ENCODE measurements around the gene SMIM21. TPM values are rescaled to one million over a fixed set of nuclear protein-coding genes. Genes with fewer than 3 reads are reported as not detected.

Gene SMIM21
- total RNA-seq, 2 experiments from 2014 or later: not detected

- Histone ChIP-seq H3K4me3 (ENCODE audit: low read length) (no peak overlapping the region), H3K27ac (ENCODE audit: low read depth in 1 of 2, low read length in 2 of 2) (no peak overlapping the region), H3K27me3 (ENCODE audit: control insufficient read depth in 1 of 2, insufficient read depth in 2 of 2, low read length in 2 of 2) (peaks cover 0 to 4% of the 10 kb centered on the region in 2 experiments), H3K9me3 (ENCODE audit: control insufficient read depth in 1 of 2, insufficient read depth in 1 of 2, low read length in 2 of 2) (no peaks in the 10 kb centered on the region), H3K4me1 (ENCODE audit: insufficient read depth, low read length) (no peaks in the 10 kb centered on the region), H3K36me3 (ENCODE audit: insufficient read depth, low read length) (no peaks in the 10 kb centered on the region)
- CTCF ChIA-PET: no interaction called here
- Mint-ChIP-seq H3K27ac (no peak overlapping the region), H3K36me3 (ENCODE audit: low read depth) (no peaks in the 10 kb centered on the region), H3K4me3 (no peak overlapping the region), H3K27me3 (peaks cover 6% of the 10 kb centered on the region), H3K9me3 (no peaks in the 10 kb centered on the region), H3K4me1 (ENCODE audit: low read depth) (peaks cover 12% of the 10 kb centered on the region)
- no peak for TF ChIP-seq CTCF (IDR thresholded peaks at IDR 0.05)
- intact Hi-C loops (cut with DNase I, micrococcal nuclease): no loop called here
- POLR2A ChIA-PET: no interaction called here
- ATAC-seq (ENCODE audit: poor library complexity): no peak
- peak in 1 of 14 experiments; percentile 17 for DNase-seq
Observed at GRCh38 chr18:75408554-75409506, 18.7 kb downstream of the SMIM21 start.

- no peak overlapping the region for H3K4me3 Mint-ChIP-seq
- no peaks in the 10 kb centered on the region for H3K36me3 ChIP-seq (ENCODE audit: insufficient read depth, low read length)
- no peaks in the 10 kb centered on the region for H3K4me1 ChIP-seq (ENCODE audit: insufficient read depth, low read length)
- no peak for TF ChIP-seq CTCF (IDR thresholded peaks at IDR 0.05)
- DNase-seq: no peak
- no peak overlapping the region for H3K27ac Mint-ChIP-seq
- no peaks in the 10 kb centered on the region for H3K9me3 ChIP-seq (ENCODE audit: control insufficient read depth in 1 of 2, insufficient read depth in 1 of 2, low read length in 2 of 2)
- H3K4me3 ChIP-seq (ENCODE audit: low read length): no peak overlapping the region
- no peaks in the 10 kb centered on the region for H3K36me3 Mint-ChIP-seq (ENCODE audit: low read depth)
- ChIA-PET POLR2A (no interaction called here), CTCF (no interaction called here)
- H3K27me3 ChIP-seq (ENCODE audit: control insufficient read depth in 1 of 2, insufficient read depth in 2 of 2, low read length in 2 of 2): peaks cover 0 to 4% of the 10 kb centered on the region in 2 experiments
- H3K9me3 Mint-ChIP-seq: no peaks in the 10 kb centered on the region
- intact Hi-C loops (cut with DNase I, micrococcal nuclease): no loop called here
- H3K4me1 Mint-ChIP-seq (ENCODE audit: low read depth): peaks cover 12% of the 10 kb centered on the region
- no peak overlapping the region for H3K27ac ChIP-seq (ENCODE audit: low read depth in 1 of 2, low read length in 2 of 2)
- H3K27me3 Mint-ChIP-seq: peaks cover 7% of the 10 kb centered on the region
- ATAC-seq (ENCODE audit: poor library complexity): no peak
Observed at GRCh38 chr18:75407468-75408437, 19.8 kb downstream of the SMIM21 start.

- H3K4me1 Mint-ChIP-seq (ENCODE audit: low read depth): peaks cover 12% of the 10 kb centered on the region
- no peak for DNase-seq
- H3K27ac Mint-ChIP-seq: no peak overlapping the region
- peaks cover 0 to 7% of the 10 kb centered on the region in 2 experiments for H3K27me3 ChIP-seq (ENCODE audit: control insufficient read depth in 1 of 2, insufficient read depth in 2 of 2, low read length in 2 of 2)
- H3K27me3 Mint-ChIP-seq: peaks cover 14% of the 10 kb centered on the region
- no peaks in the 10 kb centered on the region for H3K36me3 ChIP-seq (ENCODE audit: insufficient read depth, low read length)
- no peak for TF ChIP-seq CTCF (IDR thresholded peaks at IDR 0.05)
- H3K4me3 Mint-ChIP-seq: no peak overlapping the region
- no peak overlapping the region for H3K4me3 ChIP-seq (ENCODE audit: low read length)
- intact Hi-C loops (cut with DNase I, micrococcal nuclease): no loop called here
- no peaks in the 10 kb centered on the region for H3K9me3 Mint-ChIP-seq
- H3K4me1 ChIP-seq (ENCODE audit: insufficient read depth, low read length): no peaks in the 10 kb centered on the region
- ChIA-PET POLR2A (no interaction called here), CTCF (no interaction called here)
- H3K27ac ChIP-seq (ENCODE audit: low read depth in 1 of 2, low read length in 2 of 2): no peak overlapping the region
- H3K9me3 ChIP-seq (ENCODE audit: control insufficient read depth in 1 of 2, insufficient read depth in 1 of 2, low read length in 2 of 2): no peaks in the 10 kb centered on the region
- H3K36me3 Mint-ChIP-seq (ENCODE audit: low read depth): no peaks in the 10 kb centered on the region
- ATAC-seq (ENCODE audit: poor library complexity): no peak
Observed at GRCh38 chr18:75406491-75407445, 20.7 kb downstream of the SMIM21 start.

Measured in CD4-positive, alpha-beta T cell (primary cell).